ENCODE data around the gene MCF2L.
"Not testable (repeated sequence)": the region's sequence is repeated elsewhere in the genome, so short reads cannot be mapped to it uniquely, and the experiment has no call there.

Gene MCF2L

DNA sequence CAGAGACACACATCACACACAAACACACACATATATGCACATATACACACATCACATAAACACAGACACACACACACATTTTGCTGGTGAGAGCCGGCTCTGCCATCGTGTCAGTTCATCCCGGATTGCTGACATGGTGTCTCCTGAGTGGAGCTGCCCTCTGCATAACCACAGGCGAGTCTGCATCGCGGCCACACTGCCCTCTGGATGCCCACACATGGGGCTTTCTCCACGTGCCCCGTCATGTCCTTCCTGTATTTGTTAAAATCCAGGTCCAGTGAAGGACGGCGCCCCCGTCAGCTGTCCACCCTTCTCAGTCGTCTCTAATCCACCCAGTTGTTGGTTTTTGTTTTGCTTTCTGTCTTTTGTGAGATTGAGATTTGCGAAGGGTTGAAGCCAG, 84.0 kb downstream of the MCF2L start:
- no peak for DNase-seq

DNA sequence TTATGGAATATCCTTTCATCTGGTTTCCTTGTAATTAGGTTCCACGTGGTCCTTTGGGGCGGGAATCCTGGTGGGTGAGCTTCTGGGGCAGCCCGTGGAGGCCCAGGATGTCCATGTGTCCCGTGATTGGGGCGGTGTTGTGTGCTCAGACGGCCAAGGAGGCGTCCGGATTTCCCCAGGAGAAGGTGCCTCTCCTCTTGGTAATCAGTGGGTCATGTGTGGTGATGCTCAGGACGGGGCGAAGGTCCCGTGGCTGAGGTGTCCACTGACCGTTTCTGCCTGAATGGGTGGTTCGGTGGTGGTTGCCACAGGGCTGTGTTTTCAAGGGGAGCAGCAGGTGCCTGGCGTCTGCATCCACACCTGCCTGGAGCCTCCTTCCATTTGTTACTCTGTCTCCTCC, 84.4 kb downstream of the MCF2L start:
- no peak for DNase-seq

DNA sequence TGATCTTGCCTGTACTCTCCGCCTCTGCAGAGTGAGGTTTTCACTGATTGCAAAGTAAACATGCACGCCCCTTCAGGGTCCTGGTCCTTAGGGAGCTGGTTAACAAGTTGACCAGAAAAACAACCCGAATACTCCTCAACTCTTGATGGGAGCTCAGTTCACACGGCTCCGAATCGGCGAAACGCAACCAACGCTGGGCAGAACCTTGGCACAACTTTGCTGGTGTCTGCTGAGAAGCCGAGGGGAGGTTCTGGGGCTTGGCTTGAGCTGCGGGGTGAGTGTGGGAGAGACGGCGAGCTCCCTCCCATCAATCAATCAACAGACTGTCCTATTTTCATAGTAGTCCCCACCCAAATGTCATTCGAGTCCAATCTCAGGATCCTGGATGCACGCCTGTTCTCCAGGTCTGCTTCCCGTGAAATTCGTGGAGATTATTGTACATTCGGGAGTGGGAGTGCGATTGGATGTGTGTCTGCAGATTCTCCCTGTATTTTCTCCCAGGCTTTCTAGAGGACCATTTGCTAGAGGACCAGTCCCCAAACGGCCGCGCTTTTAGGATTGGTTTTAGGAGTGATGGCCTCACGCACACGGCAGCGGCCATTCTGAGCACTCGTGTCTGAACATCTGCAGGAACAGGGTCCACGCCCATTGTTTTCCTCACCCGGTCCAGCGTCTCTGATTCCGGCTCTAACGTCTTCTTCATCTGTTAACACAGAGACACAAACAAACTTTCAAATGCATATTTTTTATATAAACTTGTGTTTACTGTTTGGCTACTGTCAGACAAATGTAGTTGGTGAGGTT, 85.0 kb downstream of the MCF2L start:
- no peak for DNase-seq

DNA sequence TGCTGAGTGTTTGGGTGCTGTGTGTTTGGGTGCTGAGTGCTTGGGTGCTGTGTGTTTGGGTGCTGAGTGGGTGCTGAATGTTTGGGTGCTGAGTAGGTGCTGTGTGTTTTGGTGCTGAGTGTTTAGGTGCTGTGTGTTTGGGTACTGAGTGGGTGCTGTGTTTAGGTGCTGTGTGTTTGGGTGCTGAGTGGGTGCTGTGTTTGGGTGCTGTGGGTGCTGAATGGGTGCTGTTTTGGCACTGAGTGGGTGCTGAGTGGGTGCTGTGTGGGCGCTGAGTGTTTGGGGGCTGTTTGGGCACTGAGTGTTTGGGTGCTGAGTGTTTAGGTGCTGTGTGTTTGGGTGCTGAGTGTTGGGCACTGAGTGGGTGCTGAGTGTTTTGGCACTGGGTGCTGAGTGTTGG, 88.1 kb downstream of the MCF2L start:
- no peak for DNase-seq

DNA sequence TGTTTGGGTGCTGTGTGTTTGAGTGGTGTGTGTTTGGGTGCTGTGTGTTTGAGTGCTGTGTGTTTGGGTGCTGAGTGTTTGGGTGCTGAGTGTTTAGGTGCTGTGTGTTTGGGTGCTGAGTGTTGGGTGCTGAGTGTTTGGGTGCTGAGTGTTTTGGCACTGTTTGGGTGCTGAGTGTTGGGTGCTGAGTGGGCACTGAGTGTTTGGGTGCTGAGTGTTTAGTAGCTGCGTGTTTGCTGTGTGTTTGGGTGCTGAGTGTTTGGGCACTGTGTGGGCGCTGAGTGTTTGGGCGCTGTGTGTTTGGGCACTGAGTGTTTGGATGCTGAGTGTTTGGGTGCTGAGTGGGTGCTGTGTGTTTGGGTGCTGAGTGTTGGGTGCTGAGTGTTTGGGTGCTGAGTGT, 88.5 kb downstream of the MCF2L start:
- not testable (repeated sequence) for DNase-seq

DNA sequence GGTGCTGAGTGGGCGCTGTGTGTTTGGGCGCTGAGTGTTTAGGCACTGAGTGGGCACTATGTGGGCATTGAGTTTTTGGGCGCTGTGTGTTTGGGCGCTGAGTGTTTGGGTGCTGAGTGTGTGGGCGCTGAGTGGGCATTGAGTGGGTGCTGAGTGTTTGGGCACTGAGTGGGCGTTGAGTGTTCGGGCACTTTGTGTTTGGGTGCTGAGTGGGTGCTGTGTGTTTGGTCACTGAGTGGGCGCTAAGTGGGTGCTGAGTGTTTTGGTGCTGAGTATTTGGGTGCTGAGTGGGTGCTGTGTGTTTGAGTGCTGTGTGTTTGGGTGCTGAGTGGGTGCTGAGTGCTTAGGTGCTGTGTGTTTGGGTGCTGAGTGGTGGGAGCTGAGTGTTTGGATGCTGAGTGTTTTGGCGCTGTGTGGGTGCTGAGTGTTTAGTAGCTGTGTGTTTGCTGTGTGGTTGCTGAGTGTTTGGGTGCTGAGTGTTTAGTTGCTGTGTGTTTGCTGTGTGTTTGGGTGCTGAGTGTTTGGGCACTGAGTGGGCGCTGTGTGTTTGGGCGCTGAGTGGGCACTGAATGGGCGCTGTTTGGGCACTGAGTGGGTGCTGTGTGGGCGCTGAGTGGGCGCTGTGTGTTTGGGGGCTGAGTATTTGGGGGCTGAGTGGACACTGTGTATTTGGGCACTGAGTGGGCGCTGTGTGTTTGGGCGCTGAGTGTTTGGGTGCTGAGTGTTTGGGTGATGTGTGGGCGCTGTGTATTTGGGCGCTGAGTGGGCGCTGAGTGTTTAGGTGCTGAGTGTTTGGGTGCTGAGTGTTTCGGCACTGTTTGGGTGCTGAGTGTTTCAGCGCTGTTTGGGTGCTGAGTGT, 89.3 kb downstream of the MCF2L start:
- DNase-seq, result no peak

DNA sequence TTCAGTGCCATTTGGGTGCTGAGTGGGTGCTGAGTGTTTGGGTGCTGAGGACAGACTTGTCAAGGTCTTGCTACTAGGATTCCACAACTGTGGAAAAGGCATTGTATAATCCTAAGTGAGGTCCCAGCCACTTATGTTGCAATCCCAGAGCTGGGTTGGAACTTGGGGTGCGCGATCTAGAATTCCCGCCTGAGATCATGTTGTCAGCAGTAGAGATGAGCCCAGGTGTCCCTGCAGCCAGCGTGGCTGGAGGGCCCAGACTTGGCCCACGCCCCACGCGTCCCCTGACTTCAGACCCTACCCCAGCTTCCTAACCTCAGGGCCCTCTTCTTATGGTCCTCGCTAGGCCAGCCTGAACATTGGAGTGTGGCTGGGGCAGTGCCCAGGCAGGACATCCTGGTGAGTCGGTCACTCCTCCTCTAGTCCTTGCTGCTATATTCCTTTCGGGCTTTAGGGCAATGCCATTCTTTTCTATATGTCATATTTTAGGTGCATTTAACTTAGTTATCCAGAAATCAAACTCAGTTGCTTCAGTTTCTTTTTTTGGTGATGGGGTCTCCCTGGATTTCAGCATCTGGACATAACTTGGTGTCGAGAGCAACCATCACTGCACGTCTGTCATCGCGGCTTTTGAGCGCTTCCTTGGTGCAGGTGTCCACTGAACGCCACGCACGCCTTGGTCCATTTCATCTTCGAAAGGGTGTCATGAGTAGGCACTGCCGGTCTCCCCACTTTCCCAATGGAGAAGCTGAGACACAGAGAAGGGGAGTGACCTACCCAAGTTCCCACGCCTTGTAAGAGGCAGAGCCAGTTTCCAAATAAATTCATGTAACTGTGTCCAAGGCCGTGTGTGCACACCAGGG, 90.2 kb downstream of the MCF2L start:
- no peak for DNase-seq

DNA sequence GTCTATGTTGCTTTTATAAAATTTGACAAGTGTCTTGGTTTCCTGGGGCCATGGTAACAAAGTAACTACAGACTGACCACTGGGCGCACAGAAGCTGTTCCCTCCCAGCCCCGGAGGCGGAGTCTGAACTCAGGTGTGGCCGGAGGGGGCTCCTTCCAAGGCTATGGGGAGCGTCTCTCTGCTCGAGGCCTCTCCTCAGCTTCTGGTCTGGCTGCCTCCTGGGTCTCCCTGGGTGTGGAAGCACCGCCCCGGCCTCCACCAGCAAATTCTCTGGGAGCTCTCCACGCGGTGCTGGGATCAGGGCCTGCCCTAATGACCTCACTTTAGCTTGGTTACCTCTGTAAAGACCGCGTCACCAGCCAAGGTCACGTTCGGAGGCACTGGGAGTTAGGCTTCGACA, 90.9 kb downstream of the MCF2L start:
- DNase-seq, result no peak

DNA sequence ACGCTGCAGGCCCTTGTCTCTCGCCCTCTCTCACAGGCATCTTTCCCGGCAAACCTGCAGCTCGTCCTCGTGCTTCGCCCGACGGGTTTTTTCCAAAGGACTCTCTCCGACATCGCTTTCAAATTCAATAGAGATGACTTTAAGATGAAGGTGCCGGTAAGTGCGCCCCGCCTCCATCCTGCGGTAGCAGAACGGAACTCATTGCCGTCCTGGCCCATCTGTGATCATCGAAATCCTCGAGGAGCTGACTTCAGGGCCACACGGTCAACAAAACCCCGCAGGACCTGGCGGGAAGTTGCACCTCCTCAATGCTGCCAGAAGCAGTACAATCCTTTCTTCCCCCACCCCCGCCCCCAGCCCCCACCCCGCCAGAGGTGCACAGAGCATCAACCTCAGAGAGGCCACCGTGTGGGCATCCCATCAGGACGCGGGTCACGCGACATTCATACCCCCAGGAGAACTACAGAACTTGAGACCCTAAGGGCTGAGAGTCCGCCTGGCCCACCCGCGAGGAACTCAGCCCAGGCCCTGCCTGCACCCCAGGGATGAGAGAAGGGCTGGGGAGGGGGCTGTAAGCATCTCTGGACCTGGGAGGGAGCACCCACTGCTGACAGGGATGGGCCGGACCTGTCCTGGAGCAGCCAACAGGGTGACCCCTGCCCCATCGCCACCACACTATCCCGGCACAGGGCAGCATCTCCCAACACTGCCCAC, 91.7 kb downstream of the MCF2L start:
- DNase-seq, result no peak

DNA sequence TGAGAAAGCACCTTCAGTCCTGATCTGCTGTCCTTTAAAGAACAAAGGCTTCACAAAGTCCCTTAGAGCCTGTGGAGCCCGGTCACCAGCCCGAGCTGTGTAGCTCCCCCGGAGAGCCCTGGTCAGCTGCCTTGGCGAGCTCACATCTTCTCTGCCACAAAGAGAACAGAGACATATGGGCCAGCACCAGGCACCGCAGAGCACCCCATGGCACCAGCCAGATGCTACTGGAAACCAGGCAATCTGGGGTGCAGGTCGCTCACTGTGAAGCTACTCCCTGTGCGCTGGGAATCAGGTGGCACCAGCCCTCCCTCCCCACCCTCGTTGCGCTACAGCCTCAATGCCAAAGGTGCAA, 92.2 kb downstream of the MCF2L start:
- no peak for DNase-seq

DNA sequence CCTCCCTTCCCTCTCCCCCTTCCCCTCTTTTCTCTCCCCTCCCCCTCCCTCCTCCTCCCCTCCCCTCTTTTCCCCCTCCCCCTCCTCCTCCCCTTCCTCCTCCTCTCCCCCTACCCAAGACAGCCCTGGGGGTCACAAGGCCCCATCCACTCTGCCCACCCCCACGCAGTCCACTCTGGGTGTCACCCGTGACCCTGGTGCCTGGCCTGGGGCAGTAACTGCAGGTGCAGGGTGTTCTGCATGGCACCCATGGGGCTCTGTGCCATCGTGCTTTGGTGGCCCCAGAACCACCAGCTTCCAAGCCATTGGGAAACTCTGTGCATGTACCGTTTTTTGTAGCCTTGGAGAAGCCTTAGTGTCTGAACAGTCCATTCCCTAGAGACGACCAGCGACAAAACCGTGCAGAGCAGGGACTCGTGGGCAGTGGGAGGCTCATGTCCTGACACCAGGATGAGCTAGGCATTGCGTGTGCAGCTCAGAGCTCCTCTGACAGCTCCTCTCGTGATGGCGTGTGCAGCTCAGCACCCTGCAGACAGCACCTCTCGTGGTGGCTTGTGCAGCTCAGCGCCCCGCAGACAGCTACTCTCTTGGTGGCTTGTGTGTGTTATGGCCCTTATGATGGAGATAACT, 92.9 kb downstream of the MCF2L start:
- no peak for DNase-seq

DNA sequence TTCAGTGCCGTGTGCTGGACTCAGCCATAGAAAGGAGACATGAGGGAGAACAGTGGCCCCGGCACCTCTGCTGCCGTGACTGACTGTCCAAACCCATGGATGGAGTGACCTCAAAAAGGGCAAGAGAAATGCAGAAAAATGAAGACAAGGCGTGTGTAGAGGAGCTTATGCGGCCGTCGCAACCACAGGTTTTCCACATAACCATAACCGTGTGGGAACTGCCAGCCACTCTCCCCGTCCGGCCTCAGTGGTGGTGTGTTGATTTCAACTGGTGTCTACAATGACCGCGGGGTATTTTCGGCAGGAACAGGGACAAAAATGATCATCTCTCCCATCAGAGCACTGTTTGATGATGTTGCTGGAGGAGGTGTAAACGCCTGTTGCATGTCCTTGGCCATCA, 93.7 kb downstream of the MCF2L start:
- no peak for DNase-seq

DNA sequence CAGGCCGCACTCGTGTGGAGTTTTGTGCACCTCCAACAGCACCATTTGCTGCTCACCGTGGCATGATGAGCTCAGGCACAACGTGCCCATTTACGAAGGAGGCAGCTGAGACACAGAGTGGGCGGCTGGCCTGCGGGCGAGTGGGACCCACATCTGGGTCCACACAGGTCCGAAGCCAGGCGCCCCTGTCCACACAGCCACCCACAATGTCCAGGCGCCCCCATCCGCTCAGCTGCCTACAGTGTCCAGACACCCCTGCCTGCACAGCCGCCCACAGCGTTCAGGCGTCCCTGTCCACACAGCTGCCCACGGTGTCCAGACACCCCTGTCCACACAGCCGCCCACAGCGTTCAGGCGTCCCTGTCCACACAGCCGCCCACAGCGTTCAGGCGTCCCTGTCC, 94.1 kb downstream of the MCF2L start:
- DNase-seq, result no peak

DNA sequence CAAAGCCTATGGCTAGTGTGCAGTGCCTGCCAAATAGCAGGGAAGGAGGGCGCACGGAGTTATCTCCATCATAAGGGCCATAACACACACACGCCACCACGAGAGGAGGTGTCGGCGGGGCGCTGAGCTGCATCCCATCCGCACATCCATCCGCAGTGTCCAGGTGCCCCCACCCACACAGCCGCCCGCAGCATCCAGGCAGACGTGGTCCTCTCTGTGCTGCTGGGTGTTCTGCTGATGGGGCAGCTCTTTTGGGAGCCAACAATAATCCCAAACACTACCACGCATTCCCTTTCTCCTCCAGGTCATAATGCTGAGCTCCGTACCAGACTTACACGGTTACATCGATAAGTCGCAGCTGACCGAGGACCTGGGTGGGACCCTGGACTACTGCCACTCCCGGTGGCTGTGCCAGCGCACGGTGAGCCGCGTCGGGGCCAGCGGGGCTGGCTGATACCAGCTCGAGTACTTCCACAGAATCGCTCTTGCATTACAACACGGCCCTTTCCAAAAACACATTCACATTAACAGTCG, 95.1 kb downstream of the MCF2L start:
- DNase-seq, result no peak

DNA sequence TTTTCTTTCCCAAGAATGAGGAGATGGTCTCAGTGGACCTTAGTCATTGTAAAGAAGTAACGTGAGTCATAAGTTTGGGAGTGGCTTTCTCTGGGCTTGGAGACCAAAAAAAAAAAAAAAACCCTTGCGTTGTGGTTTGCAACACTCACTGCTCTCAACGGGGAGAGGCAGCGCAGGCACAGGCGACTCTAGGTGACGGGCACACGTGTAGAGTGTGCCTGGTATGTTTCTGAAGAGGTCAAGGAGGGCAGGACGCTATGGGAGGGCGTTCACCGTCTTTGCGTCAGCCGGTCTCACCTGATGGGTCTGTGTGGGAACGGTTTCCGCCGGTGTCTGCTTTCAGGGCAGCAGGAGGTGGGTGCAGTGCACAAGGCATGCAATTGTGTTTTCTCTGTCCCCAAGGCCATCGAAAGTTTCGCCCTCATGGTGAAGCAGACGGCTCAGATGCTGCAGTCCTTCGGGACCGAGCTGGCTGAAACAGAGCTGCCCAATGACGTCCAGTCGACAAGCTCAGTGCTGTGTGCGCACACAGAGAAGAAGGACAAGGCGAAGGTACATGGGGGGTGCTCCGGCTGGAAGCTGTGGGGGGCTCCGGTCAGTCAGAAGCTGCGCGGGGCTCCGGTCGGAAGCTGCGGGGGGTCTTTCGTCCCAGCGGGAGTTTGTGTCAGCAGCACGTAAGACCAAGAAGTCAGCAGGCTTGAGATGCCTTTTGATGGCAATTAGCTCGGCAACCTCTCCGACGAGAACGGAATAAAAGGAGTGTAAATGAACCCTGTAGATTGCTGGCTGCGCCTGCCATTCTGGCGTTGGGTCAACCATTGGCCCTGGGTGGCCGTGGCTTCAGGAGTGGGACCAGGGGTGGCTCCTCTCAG, 95.8 kb downstream of the MCF2L start:
- DNase-seq, result no peak

DNA sequence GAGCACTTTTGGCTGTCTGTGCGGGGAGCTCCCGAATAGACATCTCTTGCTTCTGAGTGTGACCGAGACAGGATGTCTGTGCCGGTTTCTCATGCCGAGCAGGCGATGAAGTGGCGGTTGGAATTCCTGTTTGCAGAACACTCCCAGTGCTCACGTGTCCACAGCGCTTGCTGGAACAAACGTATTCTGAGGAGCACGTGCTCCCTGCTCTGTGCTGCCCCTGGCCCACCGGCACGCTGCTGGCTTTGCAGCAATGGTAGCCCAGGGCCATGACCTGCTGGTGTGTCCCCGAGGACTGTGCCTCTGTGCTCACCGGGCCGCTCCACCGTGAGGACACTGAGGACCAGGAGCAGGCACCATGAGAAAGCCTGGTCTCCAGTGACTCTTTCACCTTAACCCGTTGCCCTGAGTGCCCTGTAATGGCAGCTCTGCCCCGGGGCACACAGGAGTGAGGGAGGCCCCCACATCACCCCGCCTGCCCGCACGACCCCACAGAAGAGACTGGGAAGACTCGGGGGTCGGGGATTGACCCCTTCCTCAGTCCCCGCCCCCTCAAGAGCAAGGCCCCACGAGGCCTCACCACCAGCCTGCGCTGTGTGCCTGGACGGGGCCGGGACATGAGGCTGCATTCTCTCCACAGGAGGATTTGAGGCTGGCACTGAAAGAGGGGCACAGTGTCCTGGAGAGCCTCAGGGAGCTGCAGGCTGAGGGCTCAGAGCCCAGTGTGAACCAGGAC, 96.6 kb downstream of the MCF2L start:
- DNase-seq, result no peak

DNA sequence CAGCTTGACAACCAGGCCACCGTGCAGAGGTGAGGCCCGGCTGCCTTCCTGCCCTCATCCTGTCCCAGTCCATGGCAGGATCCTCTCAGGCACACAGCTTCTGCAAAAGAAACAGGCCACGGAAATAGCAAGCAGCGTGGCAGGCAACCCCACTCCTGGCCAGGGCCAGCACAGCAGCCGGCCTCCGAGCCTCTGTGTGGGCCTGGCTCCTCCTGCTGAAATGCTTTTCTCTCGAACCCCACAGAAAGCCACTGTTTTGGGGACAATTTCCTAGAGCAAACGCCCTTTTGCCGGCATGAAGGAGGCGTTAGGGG, 97.1 kb downstream of the MCF2L start:
- DNase-seq, result no peak

DNA sequence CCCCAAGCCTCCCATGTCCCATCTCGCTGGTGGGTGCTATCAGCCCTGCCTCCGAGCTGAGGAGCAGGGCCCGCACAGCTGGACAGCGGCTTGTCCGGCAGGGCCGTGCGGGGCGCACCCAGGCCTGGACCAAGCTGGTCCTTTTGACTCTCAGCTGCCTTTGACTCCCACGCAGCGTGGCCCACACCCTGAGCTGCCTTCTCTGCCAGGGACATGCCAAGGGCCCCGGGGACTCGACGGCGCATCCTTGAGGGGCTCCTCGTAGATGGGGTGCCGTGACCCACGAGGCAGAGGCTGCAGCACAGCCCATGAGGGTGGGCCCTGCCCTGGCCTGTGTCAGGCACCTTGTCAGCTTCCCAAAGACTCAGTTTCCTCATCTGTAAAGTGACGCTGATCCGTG, 97.7 kb downstream of the MCF2L start:
- DNase-seq, result no peak

DNA sequence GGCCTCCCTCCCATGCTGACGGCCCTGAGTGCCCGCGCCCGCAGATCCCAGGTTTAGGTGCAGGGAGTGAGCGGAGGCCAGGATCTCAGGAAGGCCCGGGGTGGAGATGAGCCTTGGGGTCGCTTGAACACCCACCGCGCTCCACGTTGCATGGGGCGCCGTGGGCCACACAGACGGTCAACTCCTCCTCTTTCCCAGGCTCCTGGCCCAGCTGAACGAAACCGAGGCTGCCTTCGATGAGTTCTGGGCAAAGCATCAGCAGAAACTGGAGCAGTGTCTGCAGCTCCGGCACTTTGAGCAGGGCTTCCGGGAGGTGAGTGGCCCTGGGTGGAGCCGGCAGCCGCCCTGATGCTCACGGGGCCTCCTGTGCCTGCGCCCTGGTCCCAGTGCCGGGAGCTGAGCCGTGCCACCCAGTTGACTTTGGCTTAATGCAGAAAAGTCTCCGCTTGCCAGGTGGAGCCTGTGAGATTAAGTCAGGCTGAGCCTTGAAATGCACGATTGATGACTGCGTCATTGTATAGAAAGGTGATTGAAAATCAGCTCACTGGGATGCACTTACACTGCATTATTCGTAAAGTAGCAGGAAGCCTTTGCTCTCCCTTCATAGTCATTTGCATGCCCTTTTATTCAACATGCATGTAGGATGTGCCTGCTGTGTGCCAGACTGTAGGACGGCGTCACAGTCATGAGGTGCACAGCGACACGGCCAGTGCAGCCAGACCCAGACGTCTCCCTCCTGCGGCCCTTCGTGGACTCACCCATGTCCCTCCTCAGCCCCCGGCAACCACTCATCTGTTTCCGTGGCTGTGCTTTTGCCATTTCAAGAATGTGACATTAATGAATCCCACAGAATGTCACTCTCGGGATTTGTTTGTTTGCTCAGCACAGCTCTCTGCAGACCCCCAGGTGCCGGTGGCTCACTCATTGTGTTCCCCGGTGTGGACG, 101.1 kb downstream of the MCF2L start:
- DNase-seq, result no peak
